Keratinocyte (primary cell): Measurements from ENCODE around the gene NXPH3. TPM values are rescaled to one million over a fixed set of nuclear protein-coding genes. Genes with fewer than 3 reads are reported as not detected.

Source experiments
- DNase-seq: peaks from one replicate; pipeline ENCODE4 v3.0.0-alpha.2; 2011; ENCODE audit warnings: low read depth, missing footprints, low spot score
- FAIRE-seq: peaks from 2 replicates; lab custom pipeline; 2011; peaks lifted over from hg19 to GRCh38; lab: Jason Lieb, UNC
- H2AFZ ChIP-seq: 2 replicates; pipeline ENCODE4 v1.6.0; 2012; ENCODE audit warnings: low read length, control low read depth, inconsistent platforms; ENCODE audit not compliant: control insufficient read depth
- H3K27ac ChIP-seq: 2 replicates; pipeline ENCODE4 v1.5.1; 2011; ENCODE audit warnings: low read length; ENCODE audit not compliant: control insufficient read depth, insufficient read depth
- H3K27me3 ChIP-seq: 3 replicates; pipeline ENCODE4 v1.6.0; 2011; ENCODE audit warnings: low read length; ENCODE audit not compliant: control insufficient read depth, insufficient read depth; ENCODE audit errors: extremely low read depth
- H3K36me3 ChIP-seq, 2 experiments: 2 replicates in 1 of 2; 3 replicates in 1 of 2; pipeline ENCODE4 v1.5.1; 2011; ENCODE audit warnings: low read length in 2 of 2, mild to moderate bottlenecking in 1 of 2; ENCODE audit not compliant: control insufficient read depth in 2 of 2, insufficient read depth in 2 of 2; ENCODE audit errors: extremely low read depth in 1 of 2
- H3K4me1 ChIP-seq: 3 replicates; pipeline ENCODE4 v1.5.1; 2011; ENCODE audit warnings: low read length; ENCODE audit not compliant: control insufficient read depth, insufficient read depth; ENCODE audit errors: extremely low read depth
- H3K4me2 ChIP-seq: 3 replicates; pipeline ENCODE4 v1.6.0; 2011; ENCODE audit warnings: low read depth, low read length; ENCODE audit not compliant: control insufficient read depth, insufficient read depth; ENCODE audit errors: extremely low read depth
- H3K4me3 ChIP-seq, 3 experiments: fragments of 200-600 bp in 1 of 3; sonication (generic) in 1 of 3; 2 replicates in 2 of 3; 3 replicates in 1 of 3; pipeline ENCODE4 v1.5.1; 2011 to 2016; ENCODE audit warnings: low read length in 3 of 3, mild to moderate bottlenecking in 3 of 3, control low read depth in 2 of 3, inconsistent platforms in 1 of 3, low read depth in 1 of 3, mixed read lengths in 1 of 3, mixed run types in 1 of 3, moderate library complexity in 1 of 3; ENCODE audit not compliant: control insufficient read depth in 2 of 3, insufficient read depth in 2 of 3; ENCODE audit errors: extremely low read depth in 1 of 3
- H3K79me2 ChIP-seq: 2 replicates; pipeline ENCODE4 v1.6.0; 2012; ENCODE audit warnings: low read length; ENCODE audit not compliant: control insufficient read depth, insufficient read depth
- H3K9ac ChIP-seq: 3 replicates; pipeline ENCODE4 v1.6.0; 2011; ENCODE audit warnings: low read length; ENCODE audit not compliant: control insufficient read depth, insufficient read depth; ENCODE audit errors: extremely low read depth
- H3K9me1 ChIP-seq: 3 replicates; pipeline ENCODE4 v1.6.0; 2011; ENCODE audit warnings: low read length; ENCODE audit not compliant: control insufficient read depth, insufficient read depth; ENCODE audit errors: extremely low read depth
- H3K9me3 ChIP-seq: 2 replicates; pipeline ENCODE4 v1.5.1; 2012; ENCODE audit warnings: low read depth, low read length; ENCODE audit not compliant: control insufficient read depth
- H4K20me1 ChIP-seq: 3 replicates; pipeline ENCODE4 v1.6.0; 2011; ENCODE audit warnings: low read length; ENCODE audit not compliant: control insufficient read depth, insufficient read depth; ENCODE audit errors: extremely low read depth
- EZH2 ChIP-seq: IDR thresholded peaks from one replicate; pipeline ENCODE4 v1.6.1; 2012; ENCODE audit warnings: inconsistent platforms, mild to moderate bottlenecking, low read length, moderate library complexity
- dilution Hi-C: fragments of 300-500 bp; cut with MboI; formaldehyde crosslinking; loops from one replicate; pipeline ENCODE4 v1.7.0; 2020; ENCODE audit warnings: low sequenced_read_pairs; ENCODE audit not compliant: extremely low pct_ligation_motif_present
- polyA plus RNA-seq, 5 experiments: library from polyadenylated mRNA; depleted of rRNA in 3 of 5; stranded (reverse) in 3 of 5; stranded (forward) in 1 of 5; unstranded in 1 of 5; fragments of >200 nt; gene quantifications; 1 replicate in 1 of 5; 2 replicates in 3 of 5; 3 replicates in 1 of 5; pipeline versions ENCODE4 v1.2.1 to v1.2.3, GENCODE V29; 2011 to 2012; ENCODE audit warnings: missing spikeins in 2 of 5, low read depth in 1 of 5, low replicate concordance in 1 of 5
- TF ChIP-seq, protein P1 (sequence below), 3 experiments: IDR thresholded peaks in 1 of 3; conservative IDR thresholded peaks in 1 of 3; optimal IDR thresholded peaks in 1 of 3; 2 replicates in 2 of 3; 3 replicates in 1 of 3; pipeline versions ENCODE3 to v1.5.1; 2011; ENCODE audit warnings: low read length in 3 of 3, mild to moderate bottlenecking in 3 of 3, moderate library complexity in 2 of 3, control low read depth in 1 of 3, inconsistent platforms in 1 of 3; ENCODE audit not compliant: insufficient read depth in 2 of 3; ENCODE audit errors: extremely low read depth in 1 of 3

NXPH3 gene
- polyA plus RNA-seq, 1 donor (not counting 4 experiments of a cell fraction or from before 2014, with no cell fraction given), result 0.12 TPM

DNA sequence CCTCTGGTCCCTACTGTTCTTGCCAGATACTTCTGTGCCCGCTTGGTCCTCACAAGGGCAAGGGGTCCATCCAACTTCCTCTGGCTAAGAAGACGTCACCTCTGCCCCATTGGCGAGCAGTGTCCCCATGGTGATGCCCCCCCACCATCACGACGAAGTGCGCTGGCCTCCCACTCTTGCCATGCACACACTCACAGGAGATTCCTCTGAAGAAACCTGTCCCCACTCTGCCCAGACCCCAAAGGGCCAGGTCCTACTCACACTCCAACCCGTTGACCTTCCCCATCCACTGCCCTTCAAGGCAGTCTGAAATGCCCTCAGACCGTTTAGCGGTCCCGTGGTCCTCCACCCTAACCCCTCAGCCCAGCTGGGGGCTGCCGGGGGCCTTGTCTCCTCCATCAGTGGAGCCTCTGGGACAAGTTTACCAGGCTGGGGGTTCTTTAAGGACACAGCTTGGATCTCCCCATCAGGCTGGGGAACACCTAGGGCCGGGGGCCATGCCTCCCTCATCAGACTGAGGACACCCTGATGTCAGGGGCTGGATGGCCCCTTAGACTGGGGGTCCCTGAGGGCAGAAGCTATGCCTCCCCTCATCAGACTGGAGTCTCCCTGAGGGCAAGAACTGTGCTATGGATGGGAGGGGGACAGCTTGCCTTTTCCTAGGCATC, 6.5 kb downstream of the NXPH3 start:
- Histone ChIP-seq H3K27me3 (peaks cover 10% of the 10 kb centered on the region), H2AFZ (no peak overlapping the region), H3K9me3 (no peaks in the 10 kb centered on the region), H3K9ac (no peak overlapping the region), H3K9me1 (no peaks in the 10 kb centered on the region), H3K4me3 (no peak overlapping the region), H3K4me1 (peaks cover 9% of the 10 kb centered on the region), H4K20me1 (no peaks in the 10 kb centered on the region), H3K36me3 (no peaks in the 10 kb centered on the region), H3K79me2 (no peaks in the 10 kb centered on the region), H3K27ac (no peak overlapping the region), H3K4me2 (no peak overlapping the region)
- FAIRE-seq (no peak), DNase-seq (no peak)
- dilution Hi-C loops, result no loop called here
- TF ChIP-seq, protein P1, sequence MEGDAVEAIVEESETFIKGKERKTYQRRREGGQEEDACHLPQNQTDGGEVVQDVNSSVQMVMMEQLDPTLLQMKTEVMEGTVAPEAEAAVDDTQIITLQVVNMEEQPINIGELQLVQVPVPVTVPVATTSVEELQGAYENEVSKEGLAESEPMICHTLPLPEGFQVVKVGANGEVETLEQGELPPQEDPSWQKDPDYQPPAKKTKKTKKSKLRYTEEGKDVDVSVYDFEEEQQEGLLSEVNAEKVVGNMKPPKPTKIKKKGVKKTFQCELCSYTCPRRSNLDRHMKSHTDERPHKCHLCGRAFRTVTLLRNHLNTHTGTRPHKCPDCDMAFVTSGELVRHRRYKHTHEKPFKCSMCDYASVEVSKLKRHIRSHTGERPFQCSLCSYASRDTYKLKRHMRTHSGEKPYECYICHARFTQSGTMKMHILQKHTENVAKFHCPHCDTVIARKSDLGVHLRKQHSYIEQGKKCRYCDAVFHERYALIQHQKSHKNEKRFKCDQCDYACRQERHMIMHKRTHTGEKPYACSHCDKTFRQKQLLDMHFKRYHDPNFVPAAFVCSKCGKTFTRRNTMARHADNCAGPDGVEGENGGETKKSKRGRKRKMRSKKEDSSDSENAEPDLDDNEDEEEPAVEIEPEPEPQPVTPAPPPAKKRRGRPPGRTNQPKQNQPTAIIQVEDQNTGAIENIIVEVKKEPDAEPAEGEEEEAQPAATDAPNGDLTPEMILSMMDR (optimal IDR thresholded peaks at IDR 0.05 in 1 of 3, IDR thresholded peaks at IDR 0.05 in 1 of 3, conservative IDR thresholded peaks at IDR 0.05 in 1 of 3; ENCODE audit: extremely low read depth in 1 of 3, insufficient read depth in 2 of 3, low read length in 3 of 3), result no peak
- TF ChIP-seq EZH2, result no peak

DNA sequence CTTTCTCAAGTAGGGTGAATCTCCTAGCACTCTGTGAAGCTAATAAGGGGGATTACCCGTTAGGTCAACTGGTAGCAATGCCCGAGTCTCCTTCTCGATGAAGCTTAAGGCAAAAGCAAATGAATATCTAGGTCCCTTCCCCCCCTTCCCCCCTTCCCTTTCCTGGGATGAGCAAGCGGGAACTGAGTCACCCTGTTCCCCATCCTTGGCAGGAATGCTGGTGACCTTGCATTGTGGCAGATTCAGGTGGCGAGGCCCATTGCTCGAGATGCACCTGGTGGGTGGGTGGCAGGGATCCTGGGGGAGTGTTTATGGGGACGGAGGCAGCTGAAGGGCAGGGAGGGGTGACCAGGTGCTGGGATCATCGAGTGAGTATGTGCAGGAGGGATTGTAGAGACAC, 7.1 kb downstream of the NXPH3 start:
- peaks cover 4% of the 10 kb centered on the region for H3K27me3 ChIP-seq
- dilution Hi-C loops, result no loop called here
- no peak overlapping the region for H2AFZ ChIP-seq
- no peak overlapping the region for H3K9ac ChIP-seq
- FAIRE-seq, result no peak
- no peak overlapping the region for H3K4me2 ChIP-seq
- H3K9me1 ChIP-seq, result no peaks in the 10 kb centered on the region
- no peaks in the 10 kb centered on the region for H3K9me3 ChIP-seq
- no peak for DNase-seq
- H4K20me1 ChIP-seq, result no peaks in the 10 kb centered on the region
- no peak overlapping the region for H3K4me3 ChIP-seq
- TF ChIP-seq, protein P1 (optimal IDR thresholded peaks at IDR 0.05 in 1 of 3, IDR thresholded peaks at IDR 0.05 in 1 of 3, conservative IDR thresholded peaks at IDR 0.05 in 1 of 3; ENCODE audit: extremely low read depth in 1 of 3, insufficient read depth in 2 of 3, low read length in 3 of 3), result no peak
- TF ChIP-seq EZH2, result no peak
- no peak overlapping the region for H3K27ac ChIP-seq
- H3K4me1 ChIP-seq, result peaks cover 9% of the 10 kb centered on the region
- no peaks in the 10 kb centered on the region for H3K36me3 ChIP-seq
- H3K79me2 ChIP-seq, result no peaks in the 10 kb centered on the region
